ENCODE data around the gene PRTFDC1.

Gene PRTFDC1

DNA sequence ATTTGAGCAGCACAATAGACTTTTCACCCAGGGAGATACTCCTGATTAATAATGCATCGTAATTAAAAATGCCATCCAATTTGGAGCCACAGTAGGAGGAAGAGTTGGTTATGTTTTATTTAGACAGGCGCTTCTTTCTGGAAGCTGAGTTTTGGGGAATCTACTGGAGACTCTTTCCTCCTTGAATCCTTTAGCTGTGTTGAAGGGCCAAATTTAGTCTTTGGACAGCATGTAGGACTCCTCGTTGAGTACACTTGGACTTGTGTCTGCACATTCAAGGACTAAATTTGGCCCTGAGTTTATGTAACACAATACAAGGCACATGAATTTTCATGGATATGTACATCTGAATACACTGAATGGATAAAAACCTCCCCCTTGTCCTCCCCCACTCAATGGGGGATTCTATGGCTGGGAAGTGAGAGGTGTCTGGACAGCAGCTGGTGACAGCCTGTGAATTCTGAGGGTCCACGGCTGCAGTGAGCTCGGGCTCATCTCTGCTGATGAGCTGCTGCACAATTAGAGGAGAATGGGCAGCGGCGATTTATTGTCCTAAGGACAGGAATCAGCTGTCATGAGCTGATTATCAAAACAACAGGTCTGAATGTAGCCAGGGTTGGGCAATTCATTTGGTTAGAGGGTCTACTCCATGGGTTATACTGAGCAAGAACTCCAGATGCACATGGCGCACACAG is 95.2 kb downstream of the PRTFDC1 start:
- TF ChIP-seq, protein P1, sequence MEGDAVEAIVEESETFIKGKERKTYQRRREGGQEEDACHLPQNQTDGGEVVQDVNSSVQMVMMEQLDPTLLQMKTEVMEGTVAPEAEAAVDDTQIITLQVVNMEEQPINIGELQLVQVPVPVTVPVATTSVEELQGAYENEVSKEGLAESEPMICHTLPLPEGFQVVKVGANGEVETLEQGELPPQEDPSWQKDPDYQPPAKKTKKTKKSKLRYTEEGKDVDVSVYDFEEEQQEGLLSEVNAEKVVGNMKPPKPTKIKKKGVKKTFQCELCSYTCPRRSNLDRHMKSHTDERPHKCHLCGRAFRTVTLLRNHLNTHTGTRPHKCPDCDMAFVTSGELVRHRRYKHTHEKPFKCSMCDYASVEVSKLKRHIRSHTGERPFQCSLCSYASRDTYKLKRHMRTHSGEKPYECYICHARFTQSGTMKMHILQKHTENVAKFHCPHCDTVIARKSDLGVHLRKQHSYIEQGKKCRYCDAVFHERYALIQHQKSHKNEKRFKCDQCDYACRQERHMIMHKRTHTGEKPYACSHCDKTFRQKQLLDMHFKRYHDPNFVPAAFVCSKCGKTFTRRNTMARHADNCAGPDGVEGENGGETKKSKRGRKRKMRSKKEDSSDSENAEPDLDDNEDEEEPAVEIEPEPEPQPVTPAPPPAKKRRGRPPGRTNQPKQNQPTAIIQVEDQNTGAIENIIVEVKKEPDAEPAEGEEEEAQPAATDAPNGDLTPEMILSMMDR (IDR thresholded peaks at IDR 0.05) = no peak

DNA sequence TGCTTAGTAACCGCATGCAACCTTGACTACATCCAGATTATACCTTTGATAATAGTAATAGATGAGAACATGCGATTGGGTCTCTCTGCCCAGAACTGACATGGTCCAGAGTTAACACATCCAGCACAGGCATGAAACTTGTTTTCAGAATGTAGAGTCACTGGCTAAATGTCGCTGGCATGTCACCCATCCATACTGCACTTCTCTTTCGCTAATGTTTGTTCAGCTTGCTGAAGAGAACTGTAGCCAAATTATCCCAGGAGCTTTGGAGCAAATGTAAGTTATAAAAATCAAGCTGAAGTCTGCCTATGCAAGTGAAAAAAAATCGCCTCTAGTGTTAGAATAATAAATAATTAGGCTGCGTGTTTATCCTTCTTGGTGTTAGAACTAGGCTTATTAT is 98.2 kb downstream of the PRTFDC1 start:
- TF ChIP-seq, protein P1 (IDR thresholded peaks at IDR 0.05) = no peak

DNA sequence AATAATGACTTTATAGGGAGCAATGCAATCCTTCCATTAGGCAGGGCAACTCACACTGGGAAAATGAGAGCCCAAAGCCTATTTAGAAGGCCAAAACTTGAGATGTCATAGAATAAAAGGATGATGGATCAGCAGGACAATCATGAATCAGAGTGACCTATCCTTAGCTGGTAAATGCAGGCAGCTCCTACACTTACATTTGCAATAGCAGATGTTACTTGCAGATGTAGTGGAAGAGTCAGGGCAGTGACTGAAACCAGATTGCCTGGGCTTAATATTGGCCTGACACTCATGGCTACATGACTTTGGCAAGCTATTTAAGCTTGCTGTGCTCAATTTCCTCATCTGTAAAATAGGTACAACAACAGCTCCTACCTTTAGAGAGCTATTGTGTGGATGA is 98.7 kb downstream of the PRTFDC1 start:
- TF ChIP-seq, protein P1 (IDR thresholded peaks at IDR 0.05) = no peak

DNA sequence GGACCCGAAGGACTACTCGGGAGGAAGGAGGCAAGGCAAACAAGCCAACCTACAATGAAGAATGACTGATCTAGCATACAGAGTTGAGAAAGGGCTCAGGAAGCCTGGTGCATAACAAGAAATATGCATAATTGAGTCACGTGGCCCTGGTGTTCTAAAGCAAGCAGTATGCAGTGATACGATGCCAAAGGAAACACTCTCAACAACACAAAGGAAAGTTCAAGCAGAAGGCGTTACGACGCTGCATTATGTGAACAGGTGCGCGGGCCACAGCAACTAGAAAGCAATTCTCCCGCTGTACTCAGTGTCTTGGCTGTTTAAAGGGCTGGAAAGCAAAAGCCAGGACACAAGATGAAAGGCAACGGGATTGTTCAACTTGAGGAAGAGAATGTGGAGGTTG is 100.8 kb downstream of the PRTFDC1 start:
- TF ChIP-seq, protein P1 (IDR thresholded peaks at IDR 0.05) = no peak

DNA sequence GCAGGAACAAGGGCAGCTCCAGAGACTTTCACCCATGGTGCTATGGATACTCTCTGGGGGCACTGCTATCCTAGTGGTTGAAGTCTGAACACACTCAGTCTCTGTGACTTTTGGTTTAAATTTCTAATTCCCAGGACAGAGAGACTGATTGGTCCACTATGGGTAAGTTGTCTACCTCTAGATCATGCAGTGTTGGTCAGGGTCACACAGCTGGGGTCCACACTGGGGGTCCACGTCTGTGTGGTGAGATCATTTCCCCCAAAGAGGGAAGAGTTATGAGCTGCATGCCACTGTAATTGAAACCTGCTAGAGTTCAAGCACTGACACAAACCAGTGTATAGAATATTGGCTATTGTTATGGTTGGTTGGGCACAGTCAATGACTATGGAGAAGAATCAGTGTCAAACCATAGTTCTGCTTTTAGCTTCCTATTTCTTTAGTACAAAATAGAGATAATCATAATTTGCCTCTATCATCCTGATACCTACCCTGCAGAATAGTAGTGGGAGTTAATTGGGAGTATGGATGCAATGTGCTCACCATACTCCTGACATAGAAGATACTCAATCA is 101.6 kb downstream of the PRTFDC1 start:
- TF ChIP-seq, protein P1 (IDR thresholded peaks at IDR 0.05) = no peak

DNA sequence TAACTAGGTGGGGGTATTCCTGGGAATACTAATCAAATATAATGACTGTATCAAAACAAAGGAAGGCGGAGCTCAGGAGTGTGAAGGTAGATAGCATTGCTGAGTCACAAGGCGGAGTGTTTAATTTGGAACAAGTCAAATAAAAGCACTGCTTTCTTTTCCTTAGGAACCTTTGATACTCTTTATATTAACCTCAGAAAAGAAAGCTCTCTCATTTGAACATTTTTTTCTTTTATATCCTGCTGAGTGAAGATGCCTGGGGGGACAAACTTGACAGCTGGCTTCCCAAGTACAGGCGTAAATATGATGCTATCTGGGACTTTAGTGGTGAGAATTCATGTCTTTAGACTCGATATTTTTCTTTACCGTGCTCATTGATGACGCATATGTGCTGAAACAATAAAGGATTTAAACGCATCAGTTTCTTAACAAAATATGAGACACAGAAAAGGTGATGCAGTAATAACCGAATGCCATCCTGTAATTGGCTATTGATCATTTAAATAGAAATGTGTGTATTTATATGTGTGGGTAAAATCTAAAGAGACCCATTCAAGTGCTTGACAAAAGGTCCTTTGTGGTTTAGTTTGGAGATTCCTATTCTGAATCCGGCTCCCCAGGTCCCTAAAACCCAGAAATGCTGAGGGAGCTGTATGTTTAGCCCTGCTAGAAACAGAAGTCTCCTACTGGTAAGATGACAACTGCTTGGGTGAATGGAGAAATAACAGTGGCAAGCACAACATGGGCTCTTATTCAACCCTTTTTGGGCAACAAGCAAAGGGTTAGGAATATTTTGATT is 102.7 kb downstream of the PRTFDC1 start:
- TF ChIP-seq, protein P1 (IDR thresholded peaks at IDR 0.05) = no peak

DNA sequence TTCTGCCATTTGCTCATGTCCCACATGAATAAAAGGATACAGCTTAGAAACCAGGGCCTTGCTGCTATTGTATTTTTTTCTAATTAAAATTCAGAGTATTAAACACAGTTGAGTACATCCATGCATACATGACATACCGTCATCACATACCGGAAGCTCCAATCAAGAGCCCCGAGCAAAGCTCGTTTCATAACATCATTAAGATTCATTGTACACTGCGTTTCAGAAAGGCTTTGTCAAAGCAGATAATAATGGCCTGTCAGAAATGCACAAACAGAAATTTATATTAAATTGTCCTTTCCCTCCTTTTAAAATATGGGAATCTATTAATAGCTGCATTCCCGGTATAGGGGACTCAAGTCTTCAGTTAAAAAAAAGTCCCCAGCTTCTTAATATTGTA is 103.4 kb downstream of the PRTFDC1 start:
- TF ChIP-seq, protein P1 (IDR thresholded peaks at IDR 0.05) = no peak

Data from LNCAP (cell line).